ENCODE data around the gene MASP1.
"Not testable (repeated sequence)": the region's sequence is repeated elsewhere in the genome, so short reads cannot be mapped to it uniquely, and the experiment has no call there.

The MASP1 gene

DNA sequence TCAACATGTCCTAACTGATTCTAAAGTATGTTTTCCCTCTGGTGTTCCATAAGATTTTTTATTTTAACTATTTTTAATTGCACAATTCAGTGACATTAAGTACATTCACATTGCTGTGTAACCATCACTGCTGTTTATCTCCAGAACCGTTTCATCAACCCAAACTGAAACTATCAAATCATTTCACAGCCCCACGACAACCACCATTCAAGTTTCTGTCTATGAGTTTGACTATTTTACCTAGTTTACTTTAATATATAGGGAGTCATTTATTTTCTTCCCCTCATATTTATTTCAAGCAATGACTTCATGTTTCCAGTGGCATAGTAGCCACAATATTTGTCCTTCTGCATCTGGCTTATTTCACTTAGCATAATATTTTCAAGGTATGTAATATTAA, 85.9 kb downstream of the MASP1 start:
- DNase-seq (ENCODE audit: low read depth, low spot score) = no peak
- H3K4me3 ChIP-seq (ENCODE audit: low read length) = no peak overlapping the region

- DNase-seq (ENCODE audit: low read depth, low spot score); H3K4me3 ChIP-seq (ENCODE audit: low read length): not testable (repeated sequence)
Measured at GRCh38 chr3:187199463-187200050, 92.0 kb downstream of the MASP1 start.

DNA sequence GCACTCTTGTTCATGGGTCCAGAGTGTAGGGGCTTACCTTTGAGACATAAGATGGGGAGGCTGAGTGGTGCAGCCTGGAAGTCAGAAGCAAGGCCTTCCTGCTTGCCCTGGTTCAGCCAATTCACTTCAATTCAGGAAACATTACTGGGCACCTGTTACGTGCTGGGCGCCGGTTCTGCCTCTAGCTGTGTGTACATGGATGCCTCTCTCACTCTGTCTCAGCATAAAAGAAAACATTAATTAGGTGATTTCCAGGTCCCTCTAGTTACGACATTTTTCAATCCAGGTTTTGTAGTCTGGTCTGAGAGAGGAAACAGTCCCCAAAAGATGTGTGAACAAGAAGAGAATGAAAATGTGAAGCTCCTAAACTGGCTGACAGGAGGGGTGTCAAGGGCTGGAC, 93.0 kb downstream of the MASP1 start:
- no peak for DNase-seq (ENCODE audit: low read depth, low spot score)
- no peak overlapping the region for H3K4me3 ChIP-seq (ENCODE audit: low read length)

DNA sequence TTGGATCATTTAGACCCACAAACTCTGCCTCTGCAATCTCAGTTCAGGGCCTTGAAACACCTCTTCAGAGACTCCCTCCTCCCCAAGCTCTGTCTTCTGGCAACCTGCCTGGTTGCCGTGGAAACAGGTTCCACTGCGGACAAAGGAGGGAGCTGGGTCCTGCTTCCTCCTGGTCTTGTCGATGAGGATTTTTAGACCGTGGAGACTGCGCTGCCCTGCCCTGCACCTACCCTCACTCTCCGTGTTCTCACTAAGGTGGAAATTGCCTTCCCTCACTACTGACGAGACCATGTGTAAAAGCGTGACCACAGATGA, 94.2 kb downstream of the MASP1 start, which contains the start of gene RTP1:
TSS of gene RTP1 (plus strand) at position 152 of the 315 bp plus-strand sequence. CDS start at position 182, 30 bp downstream.
- H3K4me3 ChIP-seq (ENCODE audit: low read length) = no peak within 1 kb of the TSS
- DNase-seq (ENCODE audit: low read depth, low spot score) = no peak

DNA sequence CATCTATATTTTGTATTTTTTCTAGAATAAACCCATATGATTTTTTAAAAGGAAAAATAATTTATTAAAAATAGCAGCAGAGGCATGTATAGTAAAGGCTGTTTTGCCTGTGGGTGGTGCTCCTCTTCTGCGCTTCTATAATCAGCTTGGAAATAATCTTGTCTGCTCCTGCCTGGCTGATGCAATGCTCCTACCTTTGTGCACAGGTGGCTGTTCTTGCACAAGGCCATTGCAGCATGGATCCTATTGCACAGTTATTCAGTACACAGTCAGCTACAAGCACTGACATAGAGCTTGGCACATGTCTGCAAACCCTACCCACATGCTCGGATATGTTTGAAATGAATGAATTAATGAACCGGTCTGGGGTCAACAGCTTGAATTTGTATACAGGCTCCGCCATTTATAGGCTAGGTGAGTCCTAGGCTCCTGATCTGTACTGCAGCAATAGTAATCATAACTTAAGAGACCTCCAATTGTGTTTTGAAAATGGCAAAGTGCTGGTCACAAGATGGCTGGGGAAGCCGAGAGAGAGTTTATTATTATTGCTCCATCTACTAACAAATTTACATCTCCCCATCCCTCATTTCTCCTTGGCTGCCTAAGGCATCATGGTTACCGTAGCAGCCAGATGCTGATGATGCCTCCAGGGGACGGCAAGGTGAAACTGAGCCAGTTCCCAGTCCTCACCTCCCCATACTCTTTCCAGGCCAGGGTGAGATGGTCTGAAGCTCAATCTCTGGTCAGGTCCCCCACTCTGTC, 94.8 kb downstream of the MASP1 start:
- no peak for DNase-seq (ENCODE audit: low read depth, low spot score)
- H3K4me3 ChIP-seq (ENCODE audit: low read length) = no peak overlapping the region

- H3K4me3 ChIP-seq (ENCODE audit: low read length) = no peak overlapping the region
- DNase-seq (ENCODE audit: low read depth, low spot score) = no peak
Measured at GRCh38 chr3:187193181-187193580, 98.4 kb downstream of the MASP1 start.

DNA sequence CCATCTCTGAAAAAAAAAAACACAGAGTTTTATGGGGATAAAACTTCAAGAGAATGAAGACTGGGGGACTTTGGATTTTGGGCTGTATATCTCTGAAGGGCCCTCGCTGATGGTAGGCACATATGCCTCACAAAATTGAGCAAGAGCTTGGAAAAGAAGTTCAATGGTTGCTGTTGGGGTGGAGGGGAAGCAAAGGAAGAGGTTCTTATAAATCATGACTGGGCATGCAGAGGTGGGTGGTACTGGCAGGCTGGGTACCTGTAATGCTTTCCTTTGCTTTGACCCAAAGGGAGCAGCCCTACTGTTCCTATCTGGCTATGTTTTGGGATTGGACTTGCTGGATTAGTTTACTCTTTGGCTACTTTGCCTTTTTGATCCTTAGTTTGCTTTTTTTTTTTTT, 100.3 kb downstream of the MASP1 start:
- H3K4me3 ChIP-seq (ENCODE audit: low read length) = no peak overlapping the region
- no peak for DNase-seq (ENCODE audit: low read depth, low spot score)

- DNase-seq (ENCODE audit: low read depth, low spot score) = no peak
Measured at GRCh38 chr3:187188931-187189330, 102.6 kb downstream of the MASP1 start.

DNA sequence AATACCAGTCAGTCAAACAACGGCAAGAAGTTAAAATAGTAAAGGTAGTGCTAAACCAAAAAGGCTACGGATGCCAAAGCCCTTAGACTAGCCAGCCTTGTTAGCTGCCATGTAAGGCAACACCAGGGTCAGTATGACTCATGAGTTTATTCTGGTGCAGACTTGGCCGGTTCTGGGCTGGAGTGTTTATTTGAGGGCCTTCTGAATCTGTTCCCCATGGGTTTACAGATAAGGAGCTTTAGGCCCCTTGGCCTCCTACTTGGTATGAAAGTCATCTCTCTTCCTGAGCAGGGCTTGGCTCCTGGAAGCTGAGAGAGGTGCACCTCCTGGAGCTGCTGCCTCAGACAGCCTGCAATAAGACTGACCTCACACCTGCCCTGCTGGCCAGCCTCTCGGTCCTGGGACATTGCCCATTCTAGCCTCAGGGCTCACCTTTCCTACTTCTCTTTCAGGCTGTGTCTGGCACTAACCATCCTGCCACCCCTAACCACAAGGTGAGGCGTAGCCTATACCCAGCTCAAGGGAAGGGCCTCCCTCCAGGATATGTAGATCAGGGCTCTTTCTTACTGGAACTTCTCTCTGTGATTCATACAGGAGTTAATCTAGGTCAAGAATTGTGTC, 104.6 kb downstream of the MASP1 start:
- H3K4me3 ChIP-seq (ENCODE audit: low read length) = no peak overlapping the region
- no peak for DNase-seq (ENCODE audit: low read depth, low spot score)

More at GRCh38 chr3:187188931-187189330, 102.6 kb downstream of the MASP1 start:
- no peak overlapping the region for H3K4me3 ChIP-seq (ENCODE audit: low read length)

GRCh38 chr3:187186375-187186774, 105.2 kb downstream of the MASP1 start:
- no peak for DNase-seq (ENCODE audit: low read depth, low spot score)
- H3K4me3 ChIP-seq (ENCODE audit: low read length) = no peak overlapping the region

DNA sequence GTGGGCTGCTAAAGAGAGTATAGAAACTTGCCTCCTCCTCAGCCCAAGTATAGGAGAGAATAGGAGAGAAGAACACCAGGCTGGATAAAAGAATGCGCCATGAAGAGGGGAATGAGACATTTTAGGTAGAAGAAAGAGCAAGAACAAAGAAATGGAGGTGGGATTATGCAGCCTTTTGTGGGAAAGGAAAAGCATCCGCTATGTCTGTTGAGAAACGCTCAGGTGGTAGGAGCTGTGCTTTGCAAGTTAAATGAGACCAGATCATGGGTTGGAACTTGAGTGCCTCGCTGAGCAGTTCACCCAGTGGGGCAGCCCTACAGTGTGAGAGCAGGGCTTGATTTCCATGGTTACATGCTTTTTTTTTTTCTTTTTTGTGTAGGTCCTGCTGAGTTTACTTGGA, 105.8 kb downstream of the MASP1 start:
- H3K4me3 ChIP-seq (ENCODE audit: low read length) = no peak overlapping the region
- DNase-seq (ENCODE audit: low read depth, low spot score) = no peak

Measured in Jurkat, Clone E6-1 (cell line).